PC-9 (cell line): ENCODE measurements around the gene SSC5D. TPM values are rescaled to one million over a fixed set of nuclear protein-coding genes. Genes with fewer than 3 reads are reported as not detected.
A peak's percentile ranks its signal among the peaks of the same experiment; 100 is the strongest.

Experiments used
- BruUV-seq: library from RNA; stranded (reverse); fragments of 400-500 nt; replicated peaks from 2 replicates; lab custom pipeline; 2021; lab: Mats Ljungman, UMichigan
- CTCF ChIA-PET: fragments of 300-600 bp; sonication (Branson Sonifier 250); formaldehyde crosslinking; loops from one replicate; lab custom pipeline; 2022; ENCODE audit warnings: antibody characterized with exemption; lab: Charles Lee
- POLR2A ChIA-PET: fragments of 300-600 bp; sonication (Branson Sonifier 250); formaldehyde crosslinking; loops from one replicate; lab custom pipeline; 2022; ENCODE audit warnings: antibody characterized with exemption; ENCODE audit not compliant: unreplicated experiment; lab: Charles Lee
- DNase-seq, 2 experiments: peaks; one replicate each; pipeline versions ENCODE4 v3.0.0 to v3.0.0-alpha.2; 2015 to 2022; ENCODE audit warnings: mixed read lengths in 1 of 2
- H2AFZ ChIP-seq: fragments of 200-600 bp; sonication (generic); 2 replicates; pipeline ENCODE4 v1.8.1; 2017; ENCODE audit warnings: antibody characterized with exemption
- H3F3A ChIP-seq: fragments of 200-600 bp; sonication (generic); 2 replicates; pipeline ENCODE4 v1.8.1; 2017; ENCODE audit warnings: antibody characterized with exemption, mild to moderate bottlenecking, low read depth; ENCODE audit not compliant: insufficient read depth
- H3K27ac ChIP-seq: fragments of 200-600 bp; sonication (generic); 2 replicates; pipeline ENCODE4 v1.6.1; 2016; ENCODE audit warnings: mixed run types
- H3K27me3 ChIP-seq: fragments of 200-600 bp; sonication (generic); 2 replicates; pipeline ENCODE4 v1.6.1; 2016; ENCODE audit warnings: low read depth, mixed run types; ENCODE audit not compliant: insufficient read depth
- H3K36me3 ChIP-seq: fragments of 200-600 bp; sonication (generic); 2 replicates; pipeline ENCODE4 v1.6.1; 2016; ENCODE audit warnings: low read depth, mixed run types
- H3K4me1 ChIP-seq: fragments of 200-600 bp; sonication (generic); replicated peaks from 2 replicates; pipeline ENCODE4 v1.6.1; 2016; ENCODE audit warnings: mixed run types; ENCODE audit not compliant: insufficient read depth
- H3K4me2 ChIP-seq: fragments of 200-600 bp; sonication (generic); 2 replicates; pipeline ENCODE4 v1.6.1; 2017; ENCODE audit warnings: mixed run types
- H3K4me3 ChIP-seq: fragments of 200-600 bp; sonication (generic); 2 replicates; pipeline ENCODE4 v1.6.1; 2016; ENCODE audit warnings: mixed run types
- H3K79me2 ChIP-seq: fragments of 200-600 bp; sonication (generic); 2 replicates; pipeline ENCODE4 v1.6.1; 2017; ENCODE audit warnings: low read depth, mixed run types
- H3K9me2 ChIP-seq: fragments of 200-600 bp; sonication (generic); 2 replicates; pipeline ENCODE4 v1.8.1; 2017; ENCODE audit warnings: mild to moderate bottlenecking; ENCODE audit not compliant: insufficient read depth
- H3K9me3 ChIP-seq: fragments of 200-600 bp; sonication (generic); 2 replicates; pipeline ENCODE4 v1.8.1; 2016; ENCODE audit warnings: low read depth; ENCODE audit not compliant: insufficient read depth
- H4K20me1 ChIP-seq: fragments of 200-600 bp; sonication (generic); 2 replicates; pipeline ENCODE4 v1.8.1; 2017; ENCODE audit not compliant: insufficient read depth
- EZH2 ChIP-seq: fragments of 200-600 bp; sonication (generic); IDR thresholded peaks from 2 replicates; pipeline ENCODE4 v1.8.0; 2017; ENCODE audit warnings: antibody characterized with exemption, low read depth
- intact Hi-C: fragments of 100-400 bp; cut with micrococcal nuclease; formaldehyde crosslinking; loops from one replicate; pipeline ENCODE4 v1.10.0; 2022; ENCODE audit not compliant: unreplicated experiment
- total RNA-seq: library from RNA; stranded (reverse); gene quantifications from 2 replicates; pipeline ENCODE4 v1.2.3, GENCODE V29; 2021
- TF ChIP-seq, protein P1 (sequence below): fragments of 200-600 bp; sonication (generic); conservative IDR thresholded peaks from 2 replicates; pipeline ENCODE4 v1.6.1; 2017; ENCODE audit warnings: mixed run types, antibody characterized with exemption, mild to moderate bottlenecking, moderate library complexity

SSC5D gene
- total RNA-seq, 1 experiment from 2014 or later = 3.9 TPM

DNA sequence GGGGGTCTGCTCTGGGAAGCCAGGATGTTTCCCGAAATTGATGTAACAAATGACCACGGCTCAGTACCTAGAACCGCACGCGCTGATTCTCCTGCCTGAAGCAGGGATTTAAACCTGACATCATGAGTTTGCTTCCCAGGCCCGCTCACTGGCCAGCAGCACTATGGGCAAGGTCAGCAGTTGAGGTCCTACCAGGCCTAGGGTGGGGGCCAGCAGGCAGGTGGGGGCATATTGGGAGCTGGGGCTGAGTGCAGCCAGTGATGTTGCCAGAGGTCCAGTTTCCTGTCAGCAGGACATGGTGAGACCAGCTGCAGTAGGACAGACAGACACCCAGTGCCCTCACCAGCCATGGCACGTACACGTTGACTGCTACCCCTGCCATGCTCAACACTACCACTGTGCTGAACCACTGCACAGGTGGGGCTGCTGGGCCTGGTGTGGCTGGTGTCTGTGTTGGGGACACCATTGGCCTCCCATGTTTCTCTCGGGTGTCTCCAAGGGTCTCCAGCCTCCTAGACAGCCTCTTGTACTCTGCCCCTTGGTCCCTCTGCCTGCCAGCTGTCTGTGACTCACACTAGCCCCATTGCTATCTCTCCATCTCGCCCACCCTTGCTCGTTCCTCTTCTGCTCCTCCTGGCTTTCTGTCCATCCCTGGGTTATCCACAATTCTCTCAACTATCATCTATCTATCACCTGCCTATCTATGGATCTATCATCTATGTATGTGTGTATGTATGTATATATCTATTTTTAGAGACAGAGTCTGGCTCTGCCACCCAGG, 22.6 kb upstream of the SSC5D start:
- POLR2A ChIA-PET = no interaction called here

DNA sequence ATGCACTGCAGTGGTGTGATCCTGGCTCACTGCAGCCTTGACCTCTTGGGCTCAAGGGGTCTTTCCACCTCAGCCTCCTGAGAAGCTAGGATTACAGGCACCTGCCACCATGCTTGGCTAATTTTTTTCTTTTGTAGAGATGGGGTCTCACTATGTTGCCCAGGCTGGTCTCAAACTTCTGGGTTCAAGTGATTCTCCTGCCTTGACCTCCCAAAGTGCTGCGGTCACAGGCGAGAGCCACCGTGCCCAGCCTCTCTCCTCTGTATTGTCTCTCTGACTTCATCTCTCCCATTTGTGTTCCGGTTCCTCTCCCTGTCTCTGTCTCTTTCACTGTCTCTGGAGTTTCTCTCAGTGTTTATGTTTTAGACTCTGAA, 22.0 kb upstream of the SSC5D start:
- Histone ChIP-seq H3K4me3 (no peak overlapping the region), H3K4me2 (no peak overlapping the region), H3K27me3 (no peaks in the 10 kb centered on the region), H3K36me3 (no peaks in the 10 kb centered on the region), H3K27ac (no peak overlapping the region), H3F3A (peaks cover 35% of the 10 kb centered on the region), H3K9me3 (no peaks in the 10 kb centered on the region), H4K20me1 (no peaks in the 10 kb centered on the region), H2AFZ (no peak overlapping the region), H3K4me1 (peaks cover 15% of the 10 kb centered on the region), H3K9me2 (no peaks in the 10 kb centered on the region), H3K79me2 (peaks cover 7% of the 10 kb centered on the region)
- BruUV-seq = no TSS peak
- intact Hi-C loops = no loop called here
- CTCF ChIA-PET = no interaction called here
- DNase-seq = no peak
- POLR2A ChIA-PET = no interaction called here
- TF ChIP-seq, protein P1, sequence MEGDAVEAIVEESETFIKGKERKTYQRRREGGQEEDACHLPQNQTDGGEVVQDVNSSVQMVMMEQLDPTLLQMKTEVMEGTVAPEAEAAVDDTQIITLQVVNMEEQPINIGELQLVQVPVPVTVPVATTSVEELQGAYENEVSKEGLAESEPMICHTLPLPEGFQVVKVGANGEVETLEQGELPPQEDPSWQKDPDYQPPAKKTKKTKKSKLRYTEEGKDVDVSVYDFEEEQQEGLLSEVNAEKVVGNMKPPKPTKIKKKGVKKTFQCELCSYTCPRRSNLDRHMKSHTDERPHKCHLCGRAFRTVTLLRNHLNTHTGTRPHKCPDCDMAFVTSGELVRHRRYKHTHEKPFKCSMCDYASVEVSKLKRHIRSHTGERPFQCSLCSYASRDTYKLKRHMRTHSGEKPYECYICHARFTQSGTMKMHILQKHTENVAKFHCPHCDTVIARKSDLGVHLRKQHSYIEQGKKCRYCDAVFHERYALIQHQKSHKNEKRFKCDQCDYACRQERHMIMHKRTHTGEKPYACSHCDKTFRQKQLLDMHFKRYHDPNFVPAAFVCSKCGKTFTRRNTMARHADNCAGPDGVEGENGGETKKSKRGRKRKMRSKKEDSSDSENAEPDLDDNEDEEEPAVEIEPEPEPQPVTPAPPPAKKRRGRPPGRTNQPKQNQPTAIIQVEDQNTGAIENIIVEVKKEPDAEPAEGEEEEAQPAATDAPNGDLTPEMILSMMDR = no peak
- no peak for TF ChIP-seq EZH2

More for the DNA sequence above, 22.6 kb upstream of the SSC5D start:
- Histone ChIP-seq H3K9me3 (no peaks in the 10 kb centered on the region), H3K79me2 (peaks cover 4% of the 10 kb centered on the region; the same call in 1 of the 2 replicates), H3K27ac (no peak overlapping the region), H2AFZ (no peak overlapping the region), H3K9me2 (no peaks in the 10 kb centered on the region), H3K27me3 (no peaks in the 10 kb centered on the region), H3F3A (peaks cover 31% of the 10 kb centered on the region), H4K20me1 (peaks cover 2% of the 10 kb centered on the region), H3K4me3 (no peak overlapping the region), H3K4me1 (peaks cover 13% of the 10 kb centered on the region), H3K36me3 (no peaks in the 10 kb centered on the region), H3K4me2 (no peak overlapping the region)
- CTCF ChIA-PET = no interaction called here
- no peak for DNase-seq
- intact Hi-C loops = no loop called here
- TF ChIP-seq, protein P1 = no peak
- TF ChIP-seq EZH2 = no peak
- BruUV-seq = no TSS peak

DNA sequence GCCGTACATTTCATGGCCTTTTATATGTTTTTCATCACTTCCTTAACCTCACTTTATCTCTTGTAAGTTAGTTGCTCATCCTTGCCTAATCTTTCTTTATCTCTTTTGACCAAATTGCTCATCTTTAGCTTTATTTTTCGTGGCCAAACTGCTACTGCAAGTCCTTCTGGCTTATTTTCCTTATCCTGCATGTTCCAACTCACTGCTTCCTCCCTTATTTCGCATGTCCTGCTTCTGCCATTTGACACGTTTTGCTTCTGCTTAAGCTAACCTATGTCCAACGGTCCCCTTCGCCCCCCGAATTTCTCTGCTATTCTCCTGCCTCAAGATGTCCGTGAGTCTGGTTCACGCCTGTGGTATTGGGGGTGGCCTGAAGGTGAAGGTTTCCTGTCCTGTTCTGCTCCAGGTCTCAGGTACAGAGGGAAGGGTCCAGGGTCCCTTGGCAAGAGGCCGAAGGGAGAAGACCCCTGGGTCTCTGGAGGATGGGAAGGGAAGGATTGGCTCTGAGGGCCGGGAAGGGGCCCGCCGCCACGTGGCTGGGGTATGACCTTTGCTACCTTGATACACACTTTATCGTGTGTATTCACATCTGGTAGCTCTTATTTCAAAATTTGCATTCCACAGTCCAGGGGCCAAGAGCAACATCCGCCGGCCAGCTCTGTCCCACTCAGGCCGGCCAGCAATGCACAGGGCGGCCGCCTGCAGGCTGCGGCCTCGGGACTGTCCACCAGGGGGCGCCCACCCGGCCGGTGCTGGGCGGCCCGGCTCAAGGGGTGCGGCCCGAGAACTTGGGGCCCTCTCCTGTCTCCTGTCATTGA, 20.8 kb upstream of the SSC5D start:
- Histone ChIP-seq H3K79me2 (peaks cover 13% of the 10 kb centered on the region), H3K27ac (no peak overlapping the region), H3K36me3 (no peaks in the 10 kb centered on the region), H3K4me1 (peaks cover 20% of the 10 kb centered on the region), H2AFZ (no peak overlapping the region), H3K27me3 (no peaks in the 10 kb centered on the region), H3F3A (peaks cover 40% of the 10 kb centered on the region), H3K9me2 (no peaks in the 10 kb centered on the region), H4K20me1 (no peaks in the 10 kb centered on the region), H3K9me3 (no peaks in the 10 kb centered on the region), H3K4me3 (no peak overlapping the region), H3K4me2 (peak overlapping the region; percentile 40)
- no TSS peak for BruUV-seq
- DNase-seq = peak in 1 of 2 experiments; percentile 77
- ChIA-PET POLR2A (interaction anchor here (0.6 to 0.7 kb wide), 2 partner anchors 24 to 37 kb away, joined by 5 to 7 read pairs; no protein-coding TSS in a partner anchor), CTCF (interaction anchor here (0.6 to 1.6 kb wide), 12 partner anchors 8 to 392 kb away, joined by 3 to 13 read pairs (median 3); partner anchors contain the start of gene ZNF628)
- intact Hi-C loops = no loop called here
- TF ChIP-seq, protein P1 = peak; percentile 100
- TF ChIP-seq EZH2 = no peak
